KMS-11 (cell line): ENCODE measurements around the gene TLE4.
"Not testable (repeated sequence)": the region's sequence is repeated elsewhere in the genome, so short reads cannot be mapped to it uniquely, and the experiment has no call there.

Experiments used
- H2AFZ ChIP-seq: fragments of 200-600 bp; sonication (generic); 2 replicates; pipeline ENCODE4 v1.6.1; 2016; ENCODE audit warnings: antibody characterized with exemption, mixed run types, low read depth
- H3K27ac ChIP-seq: fragments of 200-600 bp; sonication (generic); 2 replicates; pipeline ENCODE4 v1.6.1; 2016; ENCODE audit warnings: mild to moderate bottlenecking, mixed run types
- H3K27me3 ChIP-seq: fragments of 200-600 bp; sonication (generic); 2 replicates; pipeline ENCODE4 v1.6.1; 2017; ENCODE audit warnings: mild to moderate bottlenecking, low read depth, mixed run types, moderate library complexity; ENCODE audit not compliant: insufficient read depth
- H3K36me3 ChIP-seq: fragments of 200-600 bp; sonication (generic); 2 replicates; pipeline ENCODE4 v1.6.1; 2017; ENCODE audit warnings: mild to moderate bottlenecking, mixed run types; ENCODE audit not compliant: insufficient read depth
- H3K4me1 ChIP-seq: fragments of 200-600 bp; sonication (generic); 2 replicates; pipeline ENCODE4 v1.6.1; 2016; ENCODE audit warnings: mild to moderate bottlenecking, low read depth, mixed run types; ENCODE audit not compliant: poor library complexity, severe bottlenecking
- H3K4me2 ChIP-seq: fragments of 200-600 bp; sonication (generic); 2 replicates; pipeline ENCODE4 v1.7.0; 2016; ENCODE audit warnings: mild to moderate bottlenecking, mixed run types
- H3K4me3 ChIP-seq: fragments of 200-600 bp; sonication (generic); IDR thresholded peaks from 2 replicates; pipeline ENCODE4 v1.6.1; 2017; ENCODE audit warnings: low read depth, low read length, mixed read lengths; ENCODE audit not compliant: insufficient read depth
- H3K79me2 ChIP-seq: fragments of 200-600 bp; sonication (generic); 2 replicates; pipeline ENCODE4 v1.6.1; 2016; ENCODE audit warnings: low read depth, mixed run types; ENCODE audit not compliant: insufficient read depth
- H3K9ac ChIP-seq: fragments of 200-600 bp; sonication (generic); 2 replicates; pipeline ENCODE4 v1.6.1; 2016; ENCODE audit warnings: mild to moderate bottlenecking, mixed run types
- H4K20me1 ChIP-seq: fragments of 200-600 bp; sonication (generic); 2 replicates; pipeline ENCODE4 v1.6.1; 2016; ENCODE audit warnings: mild to moderate bottlenecking, mixed run types; ENCODE audit not compliant: insufficient read depth
- TF ChIP-seq, protein P1 (sequence below): fragments of 200-600 bp; sonication (generic); conservative IDR thresholded peaks from 2 replicates; pipeline ENCODE4 v1.6.1; 2017; ENCODE audit warnings: low read depth, mild to moderate bottlenecking, antibody characterized with exemption, low read length, moderate library complexity, mixed read lengths

Gene TLE4

DNA sequence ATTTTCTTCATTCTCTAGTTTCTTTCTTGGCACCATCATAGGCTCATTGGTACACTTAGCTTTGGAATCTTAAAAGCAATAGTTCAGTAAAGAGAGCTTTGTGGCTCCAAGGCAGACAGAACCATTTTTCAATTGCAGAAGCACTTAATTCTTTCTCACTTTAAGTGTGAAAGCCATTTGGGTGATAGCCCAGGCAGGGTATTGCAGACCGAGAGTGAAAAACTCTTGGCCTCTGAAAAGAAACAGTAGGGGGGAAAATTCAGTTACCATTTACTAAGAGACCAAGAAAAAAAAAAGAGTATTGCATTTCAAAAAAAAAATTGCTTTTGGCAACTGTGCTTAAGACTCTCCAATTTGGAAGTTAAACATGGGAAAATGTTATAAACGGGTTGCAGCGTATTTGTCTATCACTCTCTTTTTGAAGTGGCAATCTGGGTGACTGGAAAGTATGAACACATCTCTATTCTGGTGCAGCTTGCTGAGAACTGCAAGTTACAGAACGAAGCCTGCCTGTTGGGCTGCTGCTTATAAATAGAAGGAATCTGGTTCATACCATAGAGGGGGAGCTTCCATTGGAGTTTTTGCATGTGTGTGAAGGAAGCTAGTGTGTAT, 170.5 kb downstream of the TLE4 start:
- Histone ChIP-seq H3K36me3 (no peaks in the 10 kb centered on the region), H3K27me3 (no peaks in the 10 kb centered on the region), H3K4me1 (no peaks in the 10 kb centered on the region), H3K4me3 (no peak overlapping the region), H3K4me2 (no peak overlapping the region), H4K20me1 (no peaks in the 10 kb centered on the region), H2AFZ (no peak overlapping the region), H3K27ac (no peak overlapping the region), H3K79me2 (no peaks in the 10 kb centered on the region), H3K9ac (no peak overlapping the region)
- TF ChIP-seq, protein P1, sequence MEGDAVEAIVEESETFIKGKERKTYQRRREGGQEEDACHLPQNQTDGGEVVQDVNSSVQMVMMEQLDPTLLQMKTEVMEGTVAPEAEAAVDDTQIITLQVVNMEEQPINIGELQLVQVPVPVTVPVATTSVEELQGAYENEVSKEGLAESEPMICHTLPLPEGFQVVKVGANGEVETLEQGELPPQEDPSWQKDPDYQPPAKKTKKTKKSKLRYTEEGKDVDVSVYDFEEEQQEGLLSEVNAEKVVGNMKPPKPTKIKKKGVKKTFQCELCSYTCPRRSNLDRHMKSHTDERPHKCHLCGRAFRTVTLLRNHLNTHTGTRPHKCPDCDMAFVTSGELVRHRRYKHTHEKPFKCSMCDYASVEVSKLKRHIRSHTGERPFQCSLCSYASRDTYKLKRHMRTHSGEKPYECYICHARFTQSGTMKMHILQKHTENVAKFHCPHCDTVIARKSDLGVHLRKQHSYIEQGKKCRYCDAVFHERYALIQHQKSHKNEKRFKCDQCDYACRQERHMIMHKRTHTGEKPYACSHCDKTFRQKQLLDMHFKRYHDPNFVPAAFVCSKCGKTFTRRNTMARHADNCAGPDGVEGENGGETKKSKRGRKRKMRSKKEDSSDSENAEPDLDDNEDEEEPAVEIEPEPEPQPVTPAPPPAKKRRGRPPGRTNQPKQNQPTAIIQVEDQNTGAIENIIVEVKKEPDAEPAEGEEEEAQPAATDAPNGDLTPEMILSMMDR = no peak

DNA sequence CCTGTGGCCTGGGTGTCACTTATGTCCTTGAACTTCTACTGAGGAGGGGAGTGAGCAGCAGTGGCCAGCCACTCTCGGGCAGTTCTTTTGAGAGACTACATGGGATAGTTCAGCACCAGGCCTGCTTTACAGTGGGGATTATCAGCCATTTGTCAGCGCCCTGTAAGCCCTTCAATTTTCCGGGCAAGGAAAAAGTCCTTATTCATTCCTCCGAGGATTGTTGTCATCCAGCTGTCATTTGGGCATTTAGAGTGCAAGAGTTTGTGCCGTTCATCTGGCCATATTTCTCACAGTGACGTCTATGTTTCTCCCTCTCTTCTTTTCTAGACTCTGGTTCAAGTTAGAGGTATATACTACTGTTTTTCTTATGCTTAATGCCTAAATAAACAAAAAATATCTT, 172.8 kb downstream of the TLE4 start:
- no peak overlapping the region for H3K4me3 ChIP-seq
- H3K9ac ChIP-seq = no peak overlapping the region
- no peaks in the 10 kb centered on the region for H3K36me3 ChIP-seq
- H3K4me1 ChIP-seq = no peaks in the 10 kb centered on the region
- no peak overlapping the region for H3K27ac ChIP-seq
- H2AFZ ChIP-seq = no peak overlapping the region
- no peaks in the 10 kb centered on the region for H3K79me2 ChIP-seq
- no peak overlapping the region for H3K4me2 ChIP-seq
- TF ChIP-seq, protein P1 = no peak
- H4K20me1 ChIP-seq = no peaks in the 10 kb centered on the region
- H3K27me3 ChIP-seq = no peaks in the 10 kb centered on the region

DNA sequence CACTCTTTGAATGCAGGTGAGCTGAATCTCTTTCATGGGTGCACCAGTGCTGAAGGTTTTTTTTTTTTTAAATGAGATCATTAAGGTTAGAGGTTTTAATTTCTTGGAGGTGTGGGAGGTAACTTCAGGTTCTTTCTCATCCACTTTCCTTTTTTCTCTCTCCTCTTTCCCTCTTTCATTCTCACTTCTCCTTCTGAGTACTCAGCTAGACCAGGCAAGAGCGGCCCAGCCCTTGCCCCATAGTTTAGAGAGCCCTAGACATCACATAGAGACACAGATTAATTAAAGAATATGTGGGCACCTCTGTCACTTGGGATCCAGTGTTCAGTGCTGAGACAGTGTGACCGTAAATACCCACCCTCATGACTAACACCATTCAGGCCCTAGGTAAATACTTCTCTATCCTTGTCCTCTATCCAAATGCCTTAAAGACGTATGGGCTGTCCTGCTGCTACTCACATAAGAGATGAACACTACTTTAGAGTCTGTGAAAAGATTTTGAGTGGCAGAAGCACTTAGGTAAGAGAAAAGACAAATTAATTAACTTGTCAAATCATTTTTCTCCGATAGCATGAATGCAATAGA, 174.1 kb downstream of the TLE4 start:
- no peaks in the 10 kb centered on the region for H3K4me1 ChIP-seq
- H4K20me1 ChIP-seq = no peaks in the 10 kb centered on the region
- no peaks in the 10 kb centered on the region for H3K79me2 ChIP-seq
- no peaks in the 10 kb centered on the region for H3K27me3 ChIP-seq
- no peak overlapping the region for H3K4me2 ChIP-seq
- H3K4me3 ChIP-seq = no peak overlapping the region
- no peaks in the 10 kb centered on the region for H3K36me3 ChIP-seq
- H2AFZ ChIP-seq = no peak overlapping the region
- TF ChIP-seq, protein P1 = no peak
- no peak overlapping the region for H3K27ac ChIP-seq
- no peak overlapping the region for H3K9ac ChIP-seq

DNA sequence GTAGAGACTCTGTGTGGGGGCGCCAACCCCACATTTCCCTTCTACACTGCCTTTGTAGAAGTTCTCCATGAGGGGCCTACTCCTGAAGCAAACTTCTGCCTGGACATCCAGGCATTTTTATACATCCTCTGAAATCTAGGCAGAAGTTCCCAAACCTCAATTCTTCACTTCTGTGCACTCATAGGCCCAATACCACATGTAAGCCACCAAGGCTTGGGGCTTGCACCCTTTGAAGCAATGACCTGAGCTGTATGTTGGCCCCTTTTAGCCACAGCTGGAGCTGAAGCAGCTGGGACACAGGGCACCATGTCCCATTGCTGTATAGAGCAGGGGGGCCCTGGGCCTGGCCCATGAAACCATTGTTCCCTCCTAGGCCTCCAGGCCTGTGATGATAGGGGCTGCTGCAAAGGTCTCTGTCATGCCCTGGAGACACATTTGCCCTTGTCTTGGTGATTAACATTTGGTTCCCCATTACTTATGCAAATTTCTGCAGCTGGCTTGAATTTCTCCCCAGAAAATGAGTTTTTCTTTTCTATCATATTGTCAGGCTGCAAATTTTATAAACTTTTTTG, 180.2 kb downstream of the TLE4 start:
- not testable (repeated sequence) for H2AFZ ChIP-seq

DNA sequence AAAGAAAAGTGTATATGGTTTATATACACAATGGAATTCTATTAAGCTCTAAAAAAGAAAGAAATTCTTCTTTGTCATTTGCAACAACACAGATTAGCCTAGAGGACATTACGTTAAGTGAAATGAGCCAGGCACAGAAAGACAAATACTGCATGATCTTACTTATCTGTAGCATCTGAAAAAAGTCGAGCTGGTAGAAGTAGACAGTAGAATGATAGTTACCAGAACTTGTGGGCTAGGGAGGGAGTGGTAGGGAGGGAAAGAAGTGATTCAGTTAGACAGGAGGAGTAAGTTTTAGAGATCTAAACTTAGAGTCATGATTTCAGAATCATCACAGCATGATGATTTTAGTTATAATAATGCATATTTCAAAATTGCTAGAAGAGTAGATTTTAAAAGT, 184.6 kb downstream of the TLE4 start:
- Histone ChIP-seq H3K27me3 (no peaks in the 10 kb centered on the region), H3K27ac (no peak overlapping the region), H4K20me1 (no peaks in the 10 kb centered on the region), H2AFZ (no peak overlapping the region), H3K4me2 (no peak overlapping the region), H3K4me3 (no peak overlapping the region), H3K4me1 (no peaks in the 10 kb centered on the region), H3K36me3 (no peaks in the 10 kb centered on the region), H3K79me2 (no peaks in the 10 kb centered on the region), H3K9ac (no peak overlapping the region)
- TF ChIP-seq, protein P1 = no peak

More for the DNA sequence above, 180.2 kb downstream of the TLE4 start:
- H3K4me2 ChIP-seq, H3K79me2 ChIP-seq, H4K20me1 ChIP-seq, H3K27ac ChIP-seq, H3K9ac ChIP-seq, H3K4me3 ChIP-seq, H3K36me3 ChIP-seq, H3K4me1 ChIP-seq, H3K27me3 ChIP-seq: not testable (repeated sequence)
